NB4 (cell line): ENCODE measurements around the gene HCRTR1.

Source experiments
- MYC ChIP-seq: IDR thresholded peaks from 2 replicates; pipeline ENCODE4 v1.6.1; 2011; ENCODE audit warnings: low read depth, low read length
- POLR2A ChIP-seq: IDR thresholded peaks from 2 replicates; pipeline ENCODE4 v1.6.1; 2011; ENCODE audit warnings: mild to moderate bottlenecking; ENCODE audit not compliant: insufficient read length; ENCODE audit errors: extremely low read depth
- TF ChIP-seq, protein P1 (sequence below): IDR thresholded peaks from one replicate; pipeline ENCODE4 v1.5.1; 2012; ENCODE audit warnings: low read depth, low read length
- TF ChIP-seq, protein P2 (sequence below): IDR thresholded peaks from 2 replicates; pipeline ENCODE4 v1.6.1; 2011; ENCODE audit warnings: low read depth, low read length

DNA sequence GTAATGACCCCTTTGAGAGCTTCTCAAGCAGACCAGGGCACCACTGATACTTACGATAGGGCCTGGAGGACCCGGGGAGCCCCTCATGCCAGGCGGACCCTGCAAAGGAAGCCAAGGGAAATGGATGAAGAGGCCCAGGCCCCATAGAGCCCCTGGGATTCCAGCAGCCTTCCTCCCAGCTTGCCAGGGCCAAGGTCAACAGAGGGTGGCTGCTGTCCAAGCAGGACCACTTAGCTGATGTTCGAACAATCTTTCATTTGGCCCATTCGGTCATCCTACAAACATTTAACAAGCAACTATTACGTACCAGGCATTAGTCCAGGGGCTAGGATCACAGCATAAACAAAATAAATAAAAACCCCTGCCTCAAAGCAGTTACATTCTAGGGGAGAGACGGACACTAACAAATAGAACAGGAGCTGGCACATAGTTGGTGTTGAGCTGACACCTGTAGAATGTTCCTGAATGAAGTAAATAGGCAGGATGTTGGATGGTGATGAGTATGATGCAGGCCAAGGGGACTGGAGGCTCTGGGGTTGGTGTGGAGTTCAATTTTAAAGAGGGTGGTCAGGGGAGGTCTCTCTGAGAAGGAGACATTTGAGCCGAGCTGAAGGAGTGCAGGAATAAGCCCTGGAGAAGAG lies 54.2 kb downstream of the HCRTR1 start:
- TF ChIP-seq, protein P1, sequence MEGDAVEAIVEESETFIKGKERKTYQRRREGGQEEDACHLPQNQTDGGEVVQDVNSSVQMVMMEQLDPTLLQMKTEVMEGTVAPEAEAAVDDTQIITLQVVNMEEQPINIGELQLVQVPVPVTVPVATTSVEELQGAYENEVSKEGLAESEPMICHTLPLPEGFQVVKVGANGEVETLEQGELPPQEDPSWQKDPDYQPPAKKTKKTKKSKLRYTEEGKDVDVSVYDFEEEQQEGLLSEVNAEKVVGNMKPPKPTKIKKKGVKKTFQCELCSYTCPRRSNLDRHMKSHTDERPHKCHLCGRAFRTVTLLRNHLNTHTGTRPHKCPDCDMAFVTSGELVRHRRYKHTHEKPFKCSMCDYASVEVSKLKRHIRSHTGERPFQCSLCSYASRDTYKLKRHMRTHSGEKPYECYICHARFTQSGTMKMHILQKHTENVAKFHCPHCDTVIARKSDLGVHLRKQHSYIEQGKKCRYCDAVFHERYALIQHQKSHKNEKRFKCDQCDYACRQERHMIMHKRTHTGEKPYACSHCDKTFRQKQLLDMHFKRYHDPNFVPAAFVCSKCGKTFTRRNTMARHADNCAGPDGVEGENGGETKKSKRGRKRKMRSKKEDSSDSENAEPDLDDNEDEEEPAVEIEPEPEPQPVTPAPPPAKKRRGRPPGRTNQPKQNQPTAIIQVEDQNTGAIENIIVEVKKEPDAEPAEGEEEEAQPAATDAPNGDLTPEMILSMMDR: no peak
- TF ChIP-seq, protein P2, sequence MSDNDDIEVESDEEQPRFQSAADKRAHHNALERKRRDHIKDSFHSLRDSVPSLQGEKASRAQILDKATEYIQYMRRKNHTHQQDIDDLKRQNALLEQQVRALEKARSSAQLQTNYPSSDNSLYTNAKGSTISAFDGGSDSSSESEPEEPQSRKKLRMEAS: no peak
- no peak for TF ChIP-seq POLR2A
- TF ChIP-seq MYC: no peak
